Skin epidermis (tissue), 12 donors: ENCODE data around the gene FOXRED2.
A peak's percentile ranks its signal among the peaks of the same experiment; 100 is the strongest.
"Not testable (repeated sequence)": the region's sequence is repeated elsewhere in the genome, so short reads cannot be mapped to it uniquely, and the experiment has no call there.

Experiments used
- H3K27ac ChIP-seq, 21 experiments: fragments of 200-600 bp; sonication (generic) in 11 of 21; one replicate each; pipeline ENCODE4 v1.5.0; 2020; ENCODE audit warnings: mild to moderate bottlenecking in 3 of 21, inconsistent platforms in 2 of 21, moderate library complexity in 2 of 21
- H3K4me3 ChIP-seq, 7 experiments: fragments of 200-600 bp; sonication (generic) in 2 of 7; one replicate each; pipeline ENCODE4 v1.5.0; 2020; ENCODE audit warnings: inconsistent platforms in 2 of 7, mild to moderate bottlenecking in 2 of 7, moderate library complexity in 1 of 7

FOXRED2 gene

GRCh38 chr22:36506637-36507517 is at the start of gene FOXRED2:
TSS of gene FOXRED2 (minus strand) at chr22:36507040. CDS start at chr22:36506422, 618 bp downstream.
- Histone ChIP-seq H3K4me3 (peak within 1 kb of the TSS; percentile 38 to 61 (median 48)), H3K27ac (peak within 1 kb of the TSS in 19 of 21 experiments; percentile 35 to 87 (median 79))

GRCh38 chr22:36554098-36554497 is 47.3 kb upstream of the FOXRED2 start:
- no peak overlapping the region for H3K27ac ChIP-seq
- H3K4me3 ChIP-seq = no peak overlapping the region

GRCh38 chr22:36552289-36552688 is 45.4 kb upstream of the FOXRED2 start:
- H3K4me3 ChIP-seq = no peak overlapping the region
- no peak overlapping the region for H3K27ac ChIP-seq

GRCh38 chr22:36550701-36551495 is 44.1 kb upstream of the FOXRED2 start:
- no peak overlapping the region for H3K4me3 ChIP-seq
- H3K27ac ChIP-seq = no peak overlapping the region

- H3K27ac ChIP-seq = peak overlapping the region in 3 of 21 experiments; percentile 6 to 21 (median 17)
- H3K4me3 ChIP-seq = no peak overlapping the region
These were observed 42.2 kb upstream of the FOXRED2 start for GRCh38 chr22:36549033-36549432.

- H3K4me3 ChIP-seq = no peak overlapping the region
- H3K27ac ChIP-seq = peak overlapping the region in 4 of 21 experiments; percentile 6 to 38 (median 19)
These were observed 41.8 kb upstream of the FOXRED2 start for GRCh38 chr22:36548606-36549005.

- H3K4me3 ChIP-seq = no peak overlapping the region
- no peak overlapping the region for H3K27ac ChIP-seq
These were observed 40.1 kb upstream of the FOXRED2 start for GRCh38 chr22:36546932-36547331.

GRCh38 chr22:36546092-36546804 is 39.4 kb upstream of the FOXRED2 start:
- Histone ChIP-seq H3K27ac (no peak overlapping the region), H3K4me3 (no peak overlapping the region)

- H3K4me3 ChIP-seq = no peak overlapping the region
These were observed 37.3 kb upstream of the FOXRED2 start for GRCh38 chr22:36544107-36544620.

GRCh38 chr22:36541831-36542411 is 35.1 kb upstream of the FOXRED2 start:
- H3K27ac ChIP-seq = peak overlapping the region in 3 of 21 experiments; percentile 4 to 38 (median 25)
- no peak overlapping the region for H3K4me3 ChIP-seq

More at GRCh38 chr22:36544107-36544620, 37.3 kb upstream of the FOXRED2 start:
- H3K27ac ChIP-seq = no peak overlapping the region

GRCh38 chr22:36540867-36541642 is 34.2 kb upstream of the FOXRED2 start:
- Histone ChIP-seq H3K4me3 (no peak overlapping the region), H3K27ac (no peak overlapping the region)

GRCh38 chr22:36538529-36538928 is 31.7 kb upstream of the FOXRED2 start:
- no peak overlapping the region for H3K27ac ChIP-seq

GRCh38 chr22:36536717-36537116 is 29.9 kb upstream of the FOXRED2 start:
- H3K4me3 ChIP-seq = no peak overlapping the region
- H3K27ac ChIP-seq = no peak overlapping the region

More at GRCh38 chr22:36538529-36538928, 31.7 kb upstream of the FOXRED2 start:
- H3K4me3 ChIP-seq = no peak overlapping the region

- H3K4me3 ChIP-seq = not testable (repeated sequence)
These were observed 26.5 kb upstream of the FOXRED2 start for GRCh38 chr22:36533320-36533719.

GRCh38 chr22:36532466-36532865 is 25.6 kb upstream of the FOXRED2 start:
- H3K27ac ChIP-seq = no peak overlapping the region
- no peak overlapping the region for H3K4me3 ChIP-seq

More at GRCh38 chr22:36533320-36533719, 26.5 kb upstream of the FOXRED2 start:
- H3K27ac ChIP-seq = not testable (repeated sequence)

- Histone ChIP-seq H3K4me3 (peak within 1 kb of the TSS; percentile 59 to 95 (median 70)), H3K27ac (peak within 1 kb of the TSS; percentile 48 to 95 (median 90))
These were observed 22.2 kb upstream of the FOXRED2 start, which contains the start of gene EIF3D for GRCh38 chr22:36528795-36529751. TSS of gene EIF3D (minus strand) at chr22:36529166. CDS start at chr22:36526121, 3,045 bp downstream.

GRCh38 chr22:36528341-36528740 is 21.5 kb upstream of the FOXRED2 start:
- Histone ChIP-seq H3K27ac (peak overlapping the region; percentile 48 to 95 (median 90)), H3K4me3 (peak overlapping the region; percentile 59 to 95 (median 70))
